Panc1 (cell line): ENCODE measurements around the gene MMP11.

Source experiments
- CTCF ChIP-seq: fragments of 450-650 bp; IDR thresholded peaks from 2 replicates; pipeline ENCODE4 v1.5.1; 2017; ENCODE audit warnings: mild to moderate bottlenecking
- POLR2AphosphoS5 ChIP-seq: IDR thresholded peaks from 2 replicates; pipeline ENCODE4 v1.6.1; 2012; ENCODE audit warnings: mild to moderate bottlenecking, low read depth, low read length, moderate library complexity
- REST ChIP-seq, 2 experiments: IDR thresholded peaks; 2 replicates each; pipeline ENCODE4 v1.6.1; 2011 to 2012; ENCODE audit warnings: low read depth in 2 of 2, control low read depth in 1 of 2, low read length in 1 of 2, mild to moderate bottlenecking in 1 of 2, moderate library complexity in 1 of 2; ENCODE audit not compliant: insufficient read depth in 1 of 2
- TCF7L2 ChIP-seq: IDR thresholded peaks from 2 replicates; pipeline ENCODE4 v1.6.1; 2011; ENCODE audit warnings: mild to moderate bottlenecking, low read depth, low read length, inconsistent platforms

DNA sequence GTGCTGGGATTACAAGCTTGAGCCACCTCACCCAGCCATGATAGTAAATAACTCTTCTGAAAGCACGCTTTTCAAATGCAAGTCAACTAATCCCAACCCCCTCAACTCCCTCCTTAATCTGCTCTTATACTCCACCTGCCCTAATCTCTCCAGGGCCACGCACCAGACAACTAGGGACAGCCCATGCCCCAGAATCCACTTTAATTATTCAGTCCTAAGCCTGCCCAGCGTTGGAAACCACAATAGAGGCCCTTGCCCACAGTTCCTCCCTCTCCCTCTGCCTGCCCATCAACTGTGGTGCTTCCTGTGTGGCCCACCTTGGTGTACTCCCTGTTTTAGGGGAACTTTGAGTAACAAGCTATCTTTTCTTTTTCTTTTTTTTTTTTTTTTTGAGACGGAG is 15.8 kb upstream of the MMP11 start:
- TF ChIP-seq CTCF (no peak), POLR2AphosphoS5 (no peak), REST (IDR thresholded peaks at IDR 0.05; ENCODE audit: insufficient read depth in 1 of 2, low read depth in 2 of 2, low read length in 1 of 2) (no peak), TCF7L2 (no peak)
